GM21367 (cell line): ENCODE results near the gene SIGLEC11.
"Not testable (repeated sequence)": the region's sequence is repeated elsewhere in the genome, so short reads cannot be mapped to it uniquely, and the experiment has no call there.

ENCODE experiments used
- ATAC-seq: cut with Tn5 transposase; IDR thresholded peaks from one replicate; pipeline ENCODE4 v1.9.1; 2021; ENCODE audit not compliant: unreplicated experiment

The SIGLEC11 gene

GRCh38 chr19:49983645-49984229 lies 22.8 kb upstream of the SIGLEC11 start:
- no peak for ATAC-seq

GRCh38 chr19:49981603-49982593 lies 20.9 kb upstream of the SIGLEC11 start:
- no peak for ATAC-seq

DNA sequence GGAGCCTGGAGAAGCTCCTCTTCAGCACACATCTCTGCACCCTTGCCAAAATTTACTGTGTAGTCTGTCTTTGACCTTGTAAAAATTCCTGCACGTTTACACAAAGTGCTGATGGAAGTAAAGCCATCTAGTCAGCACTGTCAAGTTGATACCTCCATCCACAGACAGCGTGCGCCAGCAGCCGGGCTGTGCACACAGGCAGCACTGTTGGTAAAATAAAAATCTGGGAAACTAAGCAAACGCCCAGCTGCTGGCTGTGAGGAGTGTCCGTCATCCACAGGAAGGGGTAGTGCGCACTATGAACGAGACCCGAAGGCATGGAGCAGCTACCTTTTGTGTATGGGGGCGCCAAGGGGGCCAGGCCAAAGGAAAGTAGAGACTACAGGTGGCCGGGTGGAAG lies 17.4 kb upstream of the SIGLEC11 start:
- ATAC-seq: no peak

DNA sequence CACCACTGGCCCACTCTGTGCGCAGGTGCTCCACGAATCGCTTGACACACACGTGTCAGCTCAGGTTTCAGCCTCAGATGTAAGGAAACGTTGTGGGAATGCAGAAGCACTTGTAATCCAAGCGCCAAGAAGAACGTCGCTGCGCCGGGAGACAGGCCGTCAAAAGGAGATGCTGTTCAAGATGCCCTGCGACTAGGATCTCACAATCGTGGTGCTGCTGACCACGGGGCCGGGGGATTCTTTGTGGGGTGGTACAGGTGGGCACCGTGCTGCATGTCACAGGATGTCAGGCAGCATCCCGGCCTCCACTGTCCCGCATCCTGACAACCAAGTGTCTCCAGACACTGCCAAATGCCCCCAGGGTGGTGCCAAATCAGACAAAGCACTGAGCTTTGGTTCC lies 16.9 kb upstream of the SIGLEC11 start:
- no peak for ATAC-seq

DNA sequence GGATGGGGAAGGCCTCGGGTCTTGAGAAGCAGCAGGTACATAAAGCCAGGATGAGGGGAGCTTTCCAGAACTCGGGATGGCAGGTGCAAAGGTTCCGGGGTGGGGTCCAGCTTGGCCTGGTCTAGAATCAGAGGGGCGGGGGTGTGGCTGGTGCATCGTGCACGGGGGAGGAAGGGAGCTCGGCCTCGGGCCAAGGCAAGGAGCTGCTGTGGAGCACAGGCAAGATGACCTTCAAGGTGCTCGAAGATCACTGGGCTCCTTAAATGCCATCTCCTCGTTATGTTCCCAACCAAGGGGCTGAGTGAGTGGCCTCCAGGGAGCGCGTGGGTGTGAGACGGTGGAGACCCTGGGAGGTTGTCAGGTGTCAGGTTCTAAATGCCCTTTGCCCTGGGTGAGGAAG lies 16.1 kb upstream of the SIGLEC11 start:
- ATAC-seq: no peak

DNA sequence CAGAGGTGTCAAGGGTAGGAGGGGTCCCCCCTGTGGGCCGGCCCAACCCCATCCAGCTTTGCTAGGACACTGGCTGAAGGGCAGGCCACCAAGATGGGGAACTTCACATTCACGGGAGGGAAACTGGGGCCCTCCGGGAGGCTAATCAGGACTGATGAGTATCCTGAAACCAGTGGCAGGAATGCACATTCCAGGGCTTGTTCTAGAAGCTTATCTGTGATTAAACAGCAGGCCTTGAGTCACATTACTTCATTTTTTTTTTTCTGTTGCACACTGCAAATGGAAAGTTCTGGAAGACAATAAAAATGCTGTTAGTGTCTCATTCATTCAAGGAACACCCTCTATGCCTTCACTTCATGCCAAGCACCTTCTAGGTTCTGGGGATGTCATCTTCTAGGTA lies 15.5 kb upstream of the SIGLEC11 start:
- no peak for ATAC-seq

- ATAC-seq: no peak
Measured at GRCh38 chr19:49975051-49975450, 14.1 kb upstream of the SIGLEC11 start.

- ATAC-seq: no peak
Measured at GRCh38 chr19:49973987-49974386, 13.0 kb upstream of the SIGLEC11 start.

DNA sequence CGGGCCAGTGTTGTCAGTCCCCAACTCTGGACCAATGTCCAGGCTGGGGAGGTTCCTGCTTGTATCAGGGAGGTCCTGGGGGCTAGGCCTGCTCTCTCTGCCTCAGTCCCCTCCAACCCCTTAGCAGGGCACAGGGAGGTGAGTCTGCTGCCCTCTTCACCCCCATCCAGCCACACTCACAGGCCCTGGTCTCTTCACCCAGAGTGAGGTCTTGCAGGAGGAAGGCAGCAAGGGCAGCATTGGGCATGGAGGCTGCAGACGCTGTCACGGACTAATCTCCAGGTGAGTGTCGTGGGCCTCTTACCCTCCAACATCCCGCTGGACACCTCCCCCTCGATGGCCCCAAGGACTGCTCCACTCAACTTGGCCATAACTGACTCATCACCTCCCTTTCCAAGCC lies 11.9 kb upstream of the SIGLEC11 start:
- no peak for ATAC-seq

DNA sequence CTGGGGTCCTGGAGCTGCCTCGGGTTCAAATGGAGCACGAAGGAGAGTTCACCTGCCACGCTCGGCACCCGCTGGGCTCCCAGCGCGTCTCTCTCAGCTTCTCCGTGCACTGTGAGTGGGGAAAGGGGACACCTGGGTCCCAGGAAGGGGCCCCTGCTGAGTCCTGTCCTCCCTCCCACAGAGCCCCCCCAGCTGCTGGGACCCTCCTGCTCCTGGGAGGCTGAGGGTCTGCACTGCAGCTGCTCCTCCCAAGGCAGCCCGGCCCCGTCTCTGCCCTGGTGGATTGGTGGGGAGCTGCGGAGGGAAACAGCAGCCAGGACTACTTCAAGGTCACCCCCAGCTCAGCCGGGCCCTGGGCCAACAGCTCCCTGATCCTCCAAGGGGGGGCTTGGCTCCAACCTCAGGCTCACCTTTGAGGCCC lies 11.0 kb upstream of the SIGLEC11 start:
- ATAC-seq: no peak

DNA sequence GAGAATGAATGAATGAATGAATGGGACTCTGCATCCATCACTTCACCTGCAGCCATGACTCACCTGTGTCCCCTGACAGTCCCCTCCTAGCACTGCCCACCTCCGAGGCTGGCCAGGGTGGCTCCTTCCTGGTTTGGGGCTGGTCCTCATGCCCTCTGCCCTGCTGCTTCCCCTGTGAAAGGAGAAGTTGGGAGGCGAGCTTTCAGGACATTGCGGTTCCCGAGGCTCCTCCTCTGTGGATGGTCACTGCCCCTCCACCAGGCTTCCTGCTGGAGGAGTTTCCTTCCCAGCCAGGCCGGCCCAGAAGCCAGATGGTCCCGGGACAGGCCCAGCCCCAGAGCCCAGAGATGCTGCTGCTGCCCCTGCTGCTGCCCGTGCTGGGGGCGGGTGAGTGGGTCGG lies 8.4 kb upstream of the SIGLEC11 start:
- not testable (repeated sequence) for ATAC-seq

- no peak for ATAC-seq
Measured at GRCh38 chr19:49968279-49968922, 7.4 kb upstream of the SIGLEC11 start.

GRCh38 chr19:49959892-49960291 lies 1.1 kb downstream of the SIGLEC11 start:
- ATAC-seq: not testable (repeated sequence)

DNA sequence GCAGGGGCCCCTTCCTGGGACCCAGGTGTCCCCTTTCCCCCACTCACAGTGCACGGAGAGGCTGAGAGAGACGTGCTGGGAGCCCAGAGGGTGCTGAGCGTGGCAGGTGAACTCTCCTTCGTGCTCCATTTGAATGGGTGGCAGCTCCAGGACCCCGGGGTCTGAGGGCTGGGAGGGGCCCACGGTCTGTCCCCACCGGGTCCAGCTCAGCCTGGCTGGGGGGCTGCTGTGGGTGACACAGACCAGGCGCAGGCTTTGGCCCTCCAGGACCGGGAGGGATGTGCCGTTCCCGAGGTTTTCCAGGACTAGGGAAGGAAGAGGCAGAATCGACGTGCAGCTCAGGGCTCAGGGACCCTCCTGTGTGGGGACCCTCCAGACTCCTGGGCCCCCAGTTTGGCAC lies 2.4 kb downstream of the SIGLEC11 start:
- ATAC-seq: not testable (repeated sequence)

DNA sequence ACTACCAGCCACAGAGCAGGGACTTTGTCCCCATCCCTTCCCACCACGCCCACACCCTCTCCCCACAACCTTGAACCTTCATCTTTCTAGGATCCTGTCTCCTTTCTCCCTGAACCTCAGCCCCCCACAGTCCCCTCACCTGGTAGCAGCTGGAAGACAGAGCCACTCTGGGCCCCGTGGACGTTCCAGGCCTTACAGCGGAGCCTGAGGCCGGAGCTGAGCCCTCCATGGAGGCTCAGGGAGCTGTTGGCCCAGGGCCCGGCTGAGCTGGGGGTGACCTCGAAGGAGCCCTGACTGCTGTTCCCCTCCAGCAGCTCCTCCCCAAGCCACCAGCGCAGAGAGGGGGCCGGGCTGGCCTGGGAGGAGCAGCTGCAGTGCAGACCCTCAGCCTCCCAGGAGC lies 2.8 kb downstream of the SIGLEC11 start:
- not testable (repeated sequence) for ATAC-seq

DNA sequence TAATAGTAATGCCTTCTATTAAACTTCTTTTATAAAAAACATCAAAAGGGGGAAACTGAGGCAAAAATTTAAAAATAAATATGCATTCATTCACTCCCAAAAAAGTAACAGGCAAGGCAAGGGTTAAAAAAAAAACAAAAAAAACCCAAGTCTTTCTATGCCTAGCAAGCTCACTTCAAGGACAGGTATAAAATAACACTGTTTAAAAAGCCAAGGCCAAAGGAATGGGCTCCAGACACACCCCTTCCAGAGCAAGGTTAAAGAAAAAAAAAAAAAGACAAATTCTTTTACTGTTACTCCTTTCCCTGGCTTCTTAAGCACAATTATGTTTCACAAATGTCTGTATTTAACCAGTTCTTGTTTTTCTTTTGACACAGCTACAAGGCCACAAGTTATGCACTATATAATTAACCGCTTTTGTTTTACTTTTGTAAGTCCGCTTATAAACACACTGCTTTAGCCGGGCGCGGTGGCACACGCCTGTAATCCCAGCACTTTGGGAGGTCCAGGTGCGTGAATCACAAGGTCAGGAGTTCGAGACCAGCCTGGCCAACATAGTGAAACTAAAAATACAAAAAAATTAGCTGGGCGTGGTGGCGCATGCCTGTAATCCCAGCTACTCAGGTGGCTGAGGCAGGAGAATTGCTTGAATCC lies 3.6 kb downstream of the SIGLEC11 start:
- ATAC-seq: no peak

DNA sequence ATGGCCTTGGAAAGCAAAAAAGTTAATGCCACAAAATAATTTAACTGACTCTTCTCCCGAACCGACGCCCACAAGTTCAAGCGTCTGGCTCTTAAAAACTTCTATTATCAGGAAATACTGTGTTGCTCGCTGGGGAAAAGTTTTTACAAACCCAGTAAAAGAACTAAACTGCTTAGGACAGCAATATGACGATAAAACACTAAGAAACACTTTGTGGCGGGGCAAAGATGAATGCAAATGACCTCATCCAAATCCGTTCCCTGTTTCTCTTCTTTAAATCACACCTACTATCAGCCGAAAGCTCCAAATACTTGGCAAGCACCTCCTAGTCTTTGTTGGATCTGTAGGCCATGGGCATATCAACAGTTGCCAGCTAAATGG lies 4.9 kb downstream of the SIGLEC11 start:
- ATAC-seq: no peak

GRCh38 chr19:49954933-49955332 lies 6.0 kb downstream of the SIGLEC11 start:
- ATAC-seq: no peak

DNA sequence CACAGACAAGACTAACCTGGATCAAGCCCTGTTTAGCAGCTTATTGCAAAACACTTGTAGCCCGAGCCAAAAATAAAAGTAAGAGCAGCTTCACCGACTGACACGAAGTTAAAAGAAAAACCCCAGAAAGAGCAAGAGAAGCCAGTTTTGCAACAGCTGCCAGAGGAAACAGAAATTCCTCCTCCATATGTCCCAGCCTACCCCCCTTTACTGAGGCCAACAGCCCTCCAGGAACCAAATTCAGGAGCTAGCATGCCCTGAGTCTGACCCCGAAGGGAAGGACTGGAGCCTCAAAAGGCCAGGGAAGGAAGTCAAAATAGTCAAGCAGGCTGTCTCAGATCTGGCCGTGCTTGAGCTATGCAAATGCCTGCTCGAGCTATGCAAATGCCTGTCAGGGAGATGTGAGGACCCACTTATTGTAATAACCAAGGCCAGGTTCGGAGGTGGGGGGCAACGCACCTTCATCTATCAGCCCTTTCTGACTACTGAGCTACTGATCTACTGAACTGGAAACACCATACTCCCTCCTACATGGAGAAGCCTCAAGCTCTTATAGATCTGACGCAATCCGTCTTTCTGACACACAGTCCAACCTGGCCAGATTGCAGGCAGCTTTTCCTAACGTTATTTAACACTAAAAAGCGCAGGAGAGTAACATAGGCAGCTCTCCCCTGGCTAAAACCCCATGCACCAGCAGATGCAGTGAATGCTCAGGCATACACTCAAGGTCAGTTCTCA lies 6.7 kb downstream of the SIGLEC11 start:
- no peak for ATAC-seq

GRCh38 chr19:49953416-49953815 lies 7.6 kb downstream of the SIGLEC11 start:
- ATAC-seq: no peak

GRCh38 chr19:49952906-49953305 lies 8.1 kb downstream of the SIGLEC11 start:
- no peak for ATAC-seq
